ENCODE data around the gene TMEM141. TPM values are rescaled to one million over a fixed set of nuclear protein-coding genes. Genes with fewer than 3 reads are reported as not detected.
A peak's percentile ranks its signal among the peaks of the same experiment; 100 is the strongest.
"Not testable (repeated sequence)": the region's sequence is repeated elsewhere in the genome, so short reads cannot be mapped to it uniquely, and the experiment has no call there.

TMEM141 gene
- polyA plus RNA-seq, 1 donor from 2014 or later = 30.1 TPM

DNA sequence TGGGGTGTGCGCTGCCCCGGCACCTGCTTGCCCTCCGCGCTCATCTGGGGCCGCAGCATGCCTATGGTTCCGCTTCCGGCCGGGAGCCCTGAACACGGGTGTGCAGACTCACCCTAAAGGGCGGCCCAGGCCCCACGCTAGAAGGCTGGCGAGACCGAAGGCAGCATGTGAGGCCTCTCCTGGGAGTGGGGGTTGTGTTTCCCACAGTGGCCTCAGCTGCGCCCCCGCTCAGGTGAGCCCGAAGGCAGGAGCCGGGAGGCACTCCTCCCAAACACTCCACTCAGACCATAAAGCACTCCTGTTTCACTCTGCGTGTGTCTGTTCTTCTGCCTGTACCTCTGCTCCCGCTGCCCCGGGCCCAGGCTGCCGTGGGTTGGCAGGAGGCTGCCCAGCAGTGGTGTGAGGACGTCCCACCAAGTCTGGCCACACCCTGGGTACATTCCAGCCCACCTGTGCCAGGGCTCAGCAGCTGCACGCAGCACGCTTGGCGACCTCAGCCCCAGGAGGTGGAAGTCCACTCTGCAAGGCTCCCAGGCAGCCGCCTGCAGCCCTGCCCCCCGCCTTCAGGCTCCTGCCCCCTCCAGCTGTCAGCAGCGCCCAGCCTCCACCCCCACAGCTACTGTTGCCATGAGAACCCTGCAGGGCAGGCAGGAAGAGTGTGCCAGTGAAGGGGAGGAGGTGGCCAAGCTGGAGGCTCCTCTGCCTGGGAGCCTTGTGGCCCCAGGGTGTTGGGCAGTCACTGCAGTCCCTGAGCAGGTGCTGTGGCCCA lies 49.9 kb downstream of the TMEM141 start:
- Histone ChIP-seq H3K27me3 (ENCODE audit: insufficient read depth, low read depth, low read length) (no peaks in the 10 kb centered on the region), H3K4me2 (ENCODE audit: low read length) (no peak overlapping the region), H3K9ac (ENCODE audit: low read length) (peak overlapping the region; percentile 26), H3F3A (ENCODE audit: insufficient read depth, low read length, poor library complexity, severe bottlenecking) (no peaks in the 10 kb centered on the region), H3K9me2 (ENCODE audit: insufficient read depth, low read length) (no peaks in the 10 kb centered on the region), H3K27ac (ENCODE audit: low read length) (no peak overlapping the region), H3K9me3 (ENCODE audit: low read length) (no peaks in the 10 kb centered on the region), H2AFZ (ENCODE audit: low read depth, low read length) (no peak overlapping the region), H4K20me1 (ENCODE audit: insufficient read depth) (no peaks in the 10 kb centered on the region), H3K79me2 (replicated peaks; ENCODE audit: insufficient read depth, low read length) (no peaks in the 10 kb centered on the region), H3K36me3 (ENCODE audit: insufficient read depth, low read length) (no peaks in the 10 kb centered on the region), H3K4me3 (ENCODE audit: low read length) (no peak overlapping the region)
- no peak for TF ChIP-seq POLR2AphosphoS5 (IDR thresholded peaks at IDR 0.05)
- no peak for TF ChIP-seq SMC3 (conservative IDR thresholded peaks at IDR 0.05; ENCODE audit: poor library complexity)
- TF ChIP-seq RAD21 (conservative IDR thresholded peaks at IDR 0.05) = no peak
- TF ChIP-seq, protein P1, sequence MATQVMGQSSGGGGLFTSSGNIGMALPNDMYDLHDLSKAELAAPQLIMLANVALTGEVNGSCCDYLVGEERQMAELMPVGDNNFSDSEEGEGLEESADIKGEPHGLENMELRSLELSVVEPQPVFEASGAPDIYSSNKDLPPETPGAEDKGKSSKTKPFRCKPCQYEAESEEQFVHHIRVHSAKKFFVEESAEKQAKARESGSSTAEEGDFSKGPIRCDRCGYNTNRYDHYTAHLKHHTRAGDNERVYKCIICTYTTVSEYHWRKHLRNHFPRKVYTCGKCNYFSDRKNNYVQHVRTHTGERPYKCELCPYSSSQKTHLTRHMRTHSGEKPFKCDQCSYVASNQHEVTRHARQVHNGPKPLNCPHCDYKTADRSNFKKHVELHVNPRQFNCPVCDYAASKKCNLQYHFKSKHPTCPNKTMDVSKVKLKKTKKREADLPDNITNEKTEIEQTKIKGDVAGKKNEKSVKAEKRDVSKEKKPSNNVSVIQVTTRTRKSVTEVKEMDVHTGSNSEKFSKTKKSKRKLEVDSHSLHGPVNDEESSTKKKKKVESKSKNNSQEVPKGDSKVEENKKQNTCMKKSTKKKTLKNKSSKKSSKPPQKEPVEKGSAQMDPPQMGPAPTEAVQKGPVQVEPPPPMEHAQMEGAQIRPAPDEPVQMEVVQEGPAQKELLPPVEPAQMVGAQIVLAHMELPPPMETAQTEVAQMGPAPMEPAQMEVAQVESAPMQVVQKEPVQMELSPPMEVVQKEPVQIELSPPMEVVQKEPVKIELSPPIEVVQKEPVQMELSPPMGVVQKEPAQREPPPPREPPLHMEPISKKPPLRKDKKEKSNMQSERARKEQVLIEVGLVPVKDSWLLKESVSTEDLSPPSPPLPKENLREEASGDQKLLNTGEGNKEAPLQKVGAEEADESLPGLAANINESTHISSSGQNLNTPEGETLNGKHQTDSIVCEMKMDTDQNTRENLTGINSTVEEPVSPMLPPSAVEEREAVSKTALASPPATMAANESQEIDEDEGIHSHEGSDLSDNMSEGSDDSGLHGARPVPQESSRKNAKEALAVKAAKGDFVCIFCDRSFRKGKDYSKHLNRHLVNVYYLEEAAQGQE (IDR thresholded peaks at IDR 0.05; ENCODE audit: borderline replicate concordance) = no peak
- no peak for TF ChIP-seq TAF1 (IDR thresholded peaks at IDR 0.05; ENCODE audit: low read depth)
- TF ChIP-seq EZH2 (IDR thresholded peaks at IDR 0.05; ENCODE audit: borderline replicate concordance, insufficient read depth, low read length, poor library complexity, severe bottlenecking) = no peak
- no peak for TF ChIP-seq MXI1 (conservative IDR thresholded peaks at IDR 0.05; ENCODE audit: poor library complexity, severe bottlenecking)
- no peak for TF ChIP-seq EP300 (conservative IDR thresholded peaks at IDR 0.05; ENCODE audit: poor library complexity, severe bottlenecking)
- TF ChIP-seq, protein P2, sequence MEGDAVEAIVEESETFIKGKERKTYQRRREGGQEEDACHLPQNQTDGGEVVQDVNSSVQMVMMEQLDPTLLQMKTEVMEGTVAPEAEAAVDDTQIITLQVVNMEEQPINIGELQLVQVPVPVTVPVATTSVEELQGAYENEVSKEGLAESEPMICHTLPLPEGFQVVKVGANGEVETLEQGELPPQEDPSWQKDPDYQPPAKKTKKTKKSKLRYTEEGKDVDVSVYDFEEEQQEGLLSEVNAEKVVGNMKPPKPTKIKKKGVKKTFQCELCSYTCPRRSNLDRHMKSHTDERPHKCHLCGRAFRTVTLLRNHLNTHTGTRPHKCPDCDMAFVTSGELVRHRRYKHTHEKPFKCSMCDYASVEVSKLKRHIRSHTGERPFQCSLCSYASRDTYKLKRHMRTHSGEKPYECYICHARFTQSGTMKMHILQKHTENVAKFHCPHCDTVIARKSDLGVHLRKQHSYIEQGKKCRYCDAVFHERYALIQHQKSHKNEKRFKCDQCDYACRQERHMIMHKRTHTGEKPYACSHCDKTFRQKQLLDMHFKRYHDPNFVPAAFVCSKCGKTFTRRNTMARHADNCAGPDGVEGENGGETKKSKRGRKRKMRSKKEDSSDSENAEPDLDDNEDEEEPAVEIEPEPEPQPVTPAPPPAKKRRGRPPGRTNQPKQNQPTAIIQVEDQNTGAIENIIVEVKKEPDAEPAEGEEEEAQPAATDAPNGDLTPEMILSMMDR (IDR thresholded peaks at IDR 0.05; ENCODE audit: poor library complexity, severe bottlenecking) = no peak

DNA sequence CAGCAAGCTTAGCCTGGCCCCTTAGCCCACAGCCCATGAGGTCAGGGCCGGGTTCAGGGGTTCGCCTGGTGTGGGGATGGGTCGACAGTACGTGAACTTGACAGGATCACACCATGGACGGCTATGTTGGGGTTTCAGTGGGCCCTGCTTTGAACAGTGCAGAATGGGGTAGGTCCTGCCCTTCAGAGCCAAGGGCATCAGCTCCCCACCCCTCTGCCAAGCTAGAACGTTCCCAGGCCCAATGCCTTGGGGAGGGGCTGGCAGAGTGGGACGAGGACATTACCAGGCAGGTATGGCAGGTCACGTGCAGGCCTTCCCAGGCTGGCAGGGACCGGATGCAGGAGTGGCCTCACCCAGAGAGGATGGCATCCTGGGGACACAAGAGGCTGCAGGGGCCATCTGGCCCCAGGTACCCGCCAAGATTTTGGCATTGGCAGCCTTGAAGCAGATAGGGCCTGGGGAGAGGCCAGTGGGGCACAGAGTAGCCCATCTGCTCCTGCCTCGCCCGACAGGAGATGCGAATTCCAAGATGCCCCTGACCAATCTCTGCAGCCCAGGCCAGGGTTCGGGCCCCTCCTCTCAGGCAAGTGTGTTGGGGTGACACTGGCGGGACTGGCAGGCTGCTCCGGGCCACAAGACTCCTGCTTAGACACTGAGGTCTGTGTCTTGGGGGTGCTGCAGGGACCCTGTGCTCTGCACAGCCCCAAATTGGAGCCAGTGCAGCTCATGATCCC lies 50.7 kb downstream of the TMEM141 start:
- not testable (repeated sequence) for H2AFZ ChIP-seq (ENCODE audit: low read depth, low read length); H3K27me3 ChIP-seq (ENCODE audit: insufficient read depth, low read depth, low read length); H3F3A ChIP-seq (ENCODE audit: insufficient read depth, low read length, poor library complexity, severe bottlenecking); H3K9me2 ChIP-seq (ENCODE audit: insufficient read depth, low read length); H3K4me2 ChIP-seq (ENCODE audit: low read length); H3K79me2 ChIP-seq (replicated peaks; ENCODE audit: insufficient read depth, low read length); H4K20me1 ChIP-seq (ENCODE audit: insufficient read depth); H3K36me3 ChIP-seq (ENCODE audit: insufficient read depth, low read length); H3K9me3 ChIP-seq (ENCODE audit: low read length)
- Histone ChIP-seq H3K4me3 (ENCODE audit: low read length) (peak overlapping the region; percentile 76), H3K27ac (ENCODE audit: low read length) (peak overlapping the region; percentile 79), H3K9ac (ENCODE audit: low read length) (peak overlapping the region; percentile 83)
